Measurements from ENCODE around the gene CUX1. TPM values are rescaled to one million over a fixed set of nuclear protein-coding genes. Genes with fewer than 3 reads are reported as not detected.

Gene CUX1
- total and polyA plus RNA-seq, 2 of the 13 experiments (the other 11 are each of a cell fraction or from before 2014, with no cell fraction given): 13.7 to 14.9 TPM

DNA sequence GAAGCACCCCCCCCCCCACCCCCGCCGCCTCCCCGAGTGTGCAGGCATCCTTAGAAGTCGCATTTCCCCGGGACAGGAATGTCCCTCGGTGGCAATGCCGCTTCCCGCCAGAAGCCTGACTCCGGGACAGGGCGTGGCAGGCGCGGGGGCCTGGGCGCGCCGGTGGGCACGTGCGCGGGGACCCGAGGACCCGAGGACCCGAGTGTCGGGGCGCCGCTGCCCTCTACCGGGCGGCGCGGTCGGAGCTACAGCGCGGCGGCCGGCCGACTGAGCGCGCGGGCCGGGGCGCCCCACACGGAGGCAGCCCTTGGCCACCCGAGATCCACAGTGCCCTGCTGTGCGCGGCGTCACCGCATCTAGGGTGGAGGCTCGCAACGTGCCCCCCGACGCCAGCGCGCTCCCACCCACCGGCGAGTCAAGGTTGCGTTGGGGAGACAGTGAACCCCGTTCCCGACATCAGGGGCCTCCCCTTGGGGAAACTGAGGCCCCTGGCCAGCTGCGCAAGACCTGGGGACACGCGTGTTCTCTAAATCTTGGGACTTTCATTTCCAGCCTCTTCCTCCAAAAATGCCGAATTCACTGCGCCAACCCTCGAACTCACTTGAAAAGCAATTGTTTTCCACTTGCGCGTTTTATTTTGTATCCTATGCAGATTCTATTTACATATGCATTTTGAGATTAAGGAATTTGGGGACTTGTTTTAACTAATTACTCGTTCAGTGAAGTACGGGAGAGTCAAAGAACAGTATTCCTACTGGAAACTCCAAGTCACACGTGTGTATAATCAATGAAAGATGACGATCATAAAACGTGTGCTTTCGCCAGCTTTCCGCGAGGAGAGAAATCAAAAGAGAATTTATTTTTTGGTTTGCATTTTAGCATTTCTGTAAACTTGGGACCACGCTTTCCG is 3.1 kb upstream of the CUX1 start (continued):
- TF ChIP-seq MTF1 (CRISPR knock-in tag; IDR thresholded peaks at IDR 0.05) (no peak), ZNF333 (CRISPR knock-in tag; IDR thresholded peaks at IDR 0.05; ENCODE audit: borderline replicate concordance) (no peak; the same call in 1 of the 2 replicates), XBP1 (CRISPR knock-in tag; IDR thresholded peaks at IDR 0.05) (no peak), SAP130 (CRISPR knock-in tag; IDR thresholded peaks at IDR 0.05; ENCODE audit: low read depth) (peak; percentile 34; the same call in 1 of the 2 replicates), PHF21A (CRISPR knock-in tag; IDR thresholded peaks at IDR 0.05) (peak; percentile 44; the same call in 1 of the 2 replicates), ZNF205 (CRISPR knock-in tag; IDR thresholded peaks at IDR 0.05) (0 out of 2 replicates have a peak, but pooled peaks have one; percentile 5), ZNF75D (CRISPR knock-in tag; IDR thresholded peaks at IDR 0.05; ENCODE audit: borderline replicate concordance) (no peak), ZFP62 (CRISPR knock-in tag; IDR thresholded peaks at IDR 0.05) (no peak), NR3C1 (CRISPR knock-in tag; IDR thresholded peaks at IDR 0.05) (no peak), SMAD9 (CRISPR knock-in tag; IDR thresholded peaks at IDR 0.05) (no peak), SRY (CRISPR knock-in tag; IDR thresholded peaks at IDR 0.05) (peak; percentile 79; the same call in 1 of the 2 replicates), RAD21 (CRISPR knock-in tag; IDR thresholded peaks at IDR 0.05) (peak; percentile 90), ATF1 (CRISPR knock-in tag; IDR thresholded peaks at IDR 0.05) (no peak), NR2C2 (CRISPR knock-in tag; IDR thresholded peaks at IDR 0.05; ENCODE audit: borderline replicate concordance) (peak; percentile 33; the same call in 1 of the 2 replicates), GPN1 (CRISPR knock-in tag; IDR thresholded peaks at IDR 0.05; ENCODE audit: borderline replicate concordance) (no peak), ZNF777 (CRISPR knock-in tag; IDR thresholded peaks at IDR 0.05) (peak; percentile 86)
- TF ChIP-seq, protein P1, sequence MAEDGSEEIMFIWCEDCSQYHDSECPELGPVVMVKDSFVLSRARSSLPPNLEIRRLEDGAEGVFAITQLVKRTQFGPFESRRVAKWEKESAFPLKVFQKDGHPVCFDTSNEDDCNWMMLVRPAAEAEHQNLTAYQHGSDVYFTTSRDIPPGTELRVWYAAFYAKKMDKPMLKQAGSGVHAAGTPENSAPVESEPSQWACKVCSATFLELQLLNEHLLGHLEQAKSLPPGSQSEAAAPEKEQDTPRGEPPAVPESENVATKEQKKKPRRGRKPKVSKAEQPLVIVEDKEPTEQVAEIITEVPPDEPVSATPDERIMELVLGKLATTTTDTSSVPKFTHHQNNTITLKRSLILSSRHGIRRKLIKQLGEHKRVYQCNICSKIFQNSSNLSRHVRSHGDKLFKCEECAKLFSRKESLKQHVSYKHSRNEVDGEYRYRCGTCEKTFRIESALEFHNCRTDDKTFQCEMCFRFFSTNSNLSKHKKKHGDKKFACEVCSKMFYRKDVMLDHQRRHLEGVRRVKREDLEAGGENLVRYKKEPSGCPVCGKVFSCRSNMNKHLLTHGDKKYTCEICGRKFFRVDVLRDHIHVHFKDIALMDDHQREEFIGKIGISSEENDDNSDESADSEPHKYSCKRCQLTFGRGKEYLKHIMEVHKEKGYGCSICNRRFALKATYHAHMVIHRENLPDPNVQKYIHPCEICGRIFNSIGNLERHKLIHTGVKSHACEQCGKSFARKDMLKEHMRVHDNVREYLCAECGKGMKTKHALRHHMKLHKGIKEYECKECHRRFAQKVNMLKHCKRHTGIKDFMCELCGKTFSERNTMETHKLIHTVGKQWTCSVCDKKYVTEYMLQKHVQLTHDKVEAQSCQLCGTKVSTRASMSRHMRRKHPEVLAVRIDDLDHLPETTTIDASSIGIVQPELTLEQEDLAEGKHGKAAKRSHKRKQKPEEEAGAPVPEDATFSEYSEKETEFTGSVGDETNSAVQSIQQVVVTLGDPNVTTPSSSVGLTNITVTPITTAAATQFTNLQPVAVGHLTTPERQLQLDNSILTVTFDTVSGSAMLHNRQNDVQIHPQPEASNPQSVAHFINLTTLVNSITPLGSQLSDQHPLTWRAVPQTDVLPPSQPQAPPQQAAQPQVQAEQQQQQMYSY (CRISPR knock-in tag; IDR thresholded peaks at IDR 0.05): peak; percentile 83; the same call in 1 of the 2 replicates
- TF ChIP-seq, protein P2, sequence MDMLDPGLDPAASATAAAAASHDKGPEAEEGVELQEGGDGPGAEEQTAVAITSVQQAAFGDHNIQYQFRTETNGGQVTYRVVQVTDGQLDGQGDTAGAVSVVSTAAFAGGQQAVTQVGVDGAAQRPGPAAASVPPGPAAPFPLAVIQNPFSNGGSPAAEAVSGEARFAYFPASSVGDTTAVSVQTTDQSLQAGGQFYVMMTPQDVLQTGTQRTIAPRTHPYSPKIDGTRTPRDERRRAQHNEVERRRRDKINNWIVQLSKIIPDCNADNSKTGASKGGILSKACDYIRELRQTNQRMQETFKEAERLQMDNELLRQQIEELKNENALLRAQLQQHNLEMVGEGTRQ (IDR thresholded peaks at IDR 0.05; ENCODE audit: low read depth, low read length): no peak
- TF ChIP-seq, protein P2 (CRISPR knock-in tag; IDR thresholded peaks at IDR 0.05; ENCODE audit: borderline replicate concordance): no peak
- TF ChIP-seq, protein P3, sequence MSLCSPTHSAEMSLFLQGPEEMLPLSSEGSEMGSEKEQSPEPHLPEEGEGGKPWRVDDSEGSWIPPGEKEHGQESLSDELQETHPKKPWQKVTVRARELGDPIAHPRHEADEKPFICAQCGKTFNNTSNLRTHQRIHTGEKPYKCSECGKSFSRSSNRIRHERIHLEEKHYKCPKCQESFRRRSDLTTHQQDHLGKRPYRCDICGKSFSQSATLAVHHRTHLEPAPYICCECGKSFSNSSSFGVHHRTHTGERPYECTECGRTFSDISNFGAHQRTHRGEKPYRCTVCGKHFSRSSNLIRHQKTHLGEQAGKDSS (CRISPR knock-in tag; IDR thresholded peaks at IDR 0.05; ENCODE audit: borderline replicate concordance, low read depth): peak; percentile 49; the same call in 1 of the 2 replicates
- TF ChIP-seq, protein P4, sequence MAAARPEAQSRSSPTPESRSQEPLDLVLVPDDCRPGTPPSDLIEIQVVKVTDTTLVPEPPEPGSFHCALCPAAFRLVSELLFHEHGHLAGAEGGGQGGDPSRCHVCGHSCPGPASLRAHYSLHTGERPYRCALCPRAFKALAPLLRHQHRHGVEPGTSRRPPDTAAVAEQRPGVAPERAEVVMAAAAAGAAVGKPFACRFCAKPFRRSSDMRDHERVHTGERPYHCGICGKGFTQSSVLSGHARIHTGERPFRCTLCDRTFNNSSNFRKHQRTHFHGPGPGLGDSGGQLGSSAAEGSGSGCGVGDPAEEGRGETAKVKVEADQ (CRISPR knock-in tag; IDR thresholded peaks at IDR 0.05; ENCODE audit: borderline replicate concordance): peak; percentile 43; the same call in 1 of the 2 replicates
- TF ChIP-seq, protein P5, sequence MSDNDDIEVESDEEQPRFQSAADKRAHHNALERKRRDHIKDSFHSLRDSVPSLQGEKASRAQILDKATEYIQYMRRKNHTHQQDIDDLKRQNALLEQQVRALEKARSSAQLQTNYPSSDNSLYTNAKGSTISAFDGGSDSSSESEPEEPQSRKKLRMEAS (IDR thresholded peaks at IDR 0.05): peak; percentile 96
